GM18868 (cell line): Measurements from ENCODE around the gene SFT2D3.
A peak's percentile ranks its signal among the peaks of the same experiment; 100 is the strongest.

Source experiments
- ATAC-seq: cut with Tn5 transposase; IDR thresholded peaks from one replicate; pipeline ENCODE4 v1.9.1; 2021; ENCODE audit warnings: mild to moderate bottlenecking, moderate library complexity; ENCODE audit not compliant: unreplicated experiment

The SFT2D3 gene

DNA sequence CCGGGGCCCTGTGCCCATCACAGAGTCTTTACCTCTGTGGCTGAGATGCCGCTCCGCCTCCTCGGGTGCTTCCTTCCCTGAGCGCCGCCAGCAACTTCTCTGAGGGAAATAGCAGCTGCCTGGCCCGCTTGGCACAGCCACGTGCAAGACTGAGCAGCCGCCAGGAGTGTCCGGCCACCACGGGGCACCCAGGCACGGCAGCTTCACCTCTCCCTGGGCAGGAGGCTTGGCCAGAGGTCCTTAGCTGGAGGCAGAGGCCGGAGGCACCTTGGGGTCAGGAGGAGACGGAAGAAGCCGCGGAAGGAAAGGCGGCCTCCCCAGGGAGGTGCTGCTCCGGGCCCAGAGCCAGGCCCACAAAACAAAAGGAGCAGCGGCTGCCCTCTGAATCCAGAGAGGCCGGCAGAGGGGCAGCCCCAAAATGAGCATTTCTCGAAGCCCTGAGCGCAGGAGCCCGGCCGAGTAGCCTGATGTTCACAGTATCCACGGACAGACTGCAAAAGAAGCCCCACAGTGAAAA is 20.0 kb upstream of the SFT2D3 start:
- no peak for ATAC-seq

- no peak for ATAC-seq
Observed at GRCh38 chr2:127681976-127682857, 19.1 kb upstream of the SFT2D3 start.

DNA sequence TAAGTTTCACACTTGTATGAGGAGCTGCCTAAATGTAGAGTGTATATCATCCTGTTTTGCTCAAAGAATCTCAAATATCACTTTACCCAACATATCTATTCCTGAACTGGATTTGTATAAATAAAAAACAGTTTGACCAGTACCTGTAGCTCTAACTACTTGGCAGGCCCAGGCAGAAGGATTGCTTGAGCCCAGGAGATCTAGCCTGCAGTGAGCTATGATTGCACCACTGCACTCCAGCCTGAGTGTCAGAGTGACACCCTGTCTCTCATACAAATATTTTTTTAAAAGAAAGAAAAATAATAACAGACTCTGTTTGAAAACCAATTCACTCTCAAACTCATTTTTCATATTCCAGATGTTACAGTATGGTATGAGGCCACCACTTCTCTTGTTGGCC is 18.2 kb upstream of the SFT2D3 start:
- no peak for ATAC-seq

- no peak for ATAC-seq
Observed at GRCh38 chr2:127683757-127684156, 17.5 kb upstream of the SFT2D3 start.

GRCh38 chr2:127685410-127686080 is 15.8 kb upstream of the SFT2D3 start:
- no peak for ATAC-seq

DNA sequence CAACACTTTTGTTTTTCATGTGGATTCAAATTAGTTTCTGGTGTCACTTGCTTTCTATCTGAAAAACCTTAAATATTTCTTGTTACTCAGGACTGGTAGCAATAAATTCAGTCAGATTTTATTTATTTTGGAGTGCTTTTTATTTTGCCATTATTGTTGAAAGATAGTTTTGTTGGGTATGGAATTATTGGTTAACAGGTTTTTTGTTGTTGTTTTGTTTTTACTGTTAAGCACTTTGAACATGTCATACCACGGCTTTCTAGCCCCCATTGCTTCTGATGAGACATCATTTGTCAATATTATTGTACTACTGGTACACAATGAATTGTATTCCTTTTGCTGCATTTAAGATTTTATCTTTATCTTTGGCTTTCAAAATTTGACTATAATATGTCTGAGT is 12.9 kb upstream of the SFT2D3 start:
- no peak for ATAC-seq

GRCh38 chr2:127690696-127691095 is 10.6 kb upstream of the SFT2D3 start:
- no peak for ATAC-seq

DNA sequence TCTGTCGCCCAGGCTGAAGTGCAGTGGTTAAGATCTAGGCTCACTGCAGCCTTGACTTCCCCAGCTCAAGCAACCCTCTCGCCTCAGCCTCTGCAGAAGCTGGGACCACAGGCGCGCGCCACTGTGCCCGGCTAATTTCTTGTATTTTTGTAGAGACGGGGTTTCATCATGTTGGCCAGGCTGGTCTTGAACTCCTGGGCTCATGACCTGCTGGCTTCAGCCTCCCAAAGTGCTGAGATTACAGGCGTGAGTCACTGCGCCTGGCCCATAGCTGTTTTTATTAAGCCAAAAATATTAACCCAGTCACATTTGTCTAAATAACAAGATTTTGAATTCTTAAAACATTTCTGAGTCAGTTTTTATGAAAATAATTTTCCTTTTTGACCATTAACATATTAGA is 6.3 kb upstream of the SFT2D3 start:
- no peak for ATAC-seq

GRCh38 chr2:127695491-127696472 is 5.5 kb upstream of the SFT2D3 start:
- no peak for ATAC-seq

- ATAC-seq, result no peak
Observed at GRCh38 chr2:127697482-127698180, 3.7 kb upstream of the SFT2D3 start.

- ATAC-seq, result no peak
Observed at GRCh38 chr2:127698553-127699355, 2.5 kb upstream of the SFT2D3 start.

GRCh38 chr2:127700527-127701192 is 637 bp upstream of the SFT2D3 start:
- peak; percentile 52 for ATAC-seq

DNA sequence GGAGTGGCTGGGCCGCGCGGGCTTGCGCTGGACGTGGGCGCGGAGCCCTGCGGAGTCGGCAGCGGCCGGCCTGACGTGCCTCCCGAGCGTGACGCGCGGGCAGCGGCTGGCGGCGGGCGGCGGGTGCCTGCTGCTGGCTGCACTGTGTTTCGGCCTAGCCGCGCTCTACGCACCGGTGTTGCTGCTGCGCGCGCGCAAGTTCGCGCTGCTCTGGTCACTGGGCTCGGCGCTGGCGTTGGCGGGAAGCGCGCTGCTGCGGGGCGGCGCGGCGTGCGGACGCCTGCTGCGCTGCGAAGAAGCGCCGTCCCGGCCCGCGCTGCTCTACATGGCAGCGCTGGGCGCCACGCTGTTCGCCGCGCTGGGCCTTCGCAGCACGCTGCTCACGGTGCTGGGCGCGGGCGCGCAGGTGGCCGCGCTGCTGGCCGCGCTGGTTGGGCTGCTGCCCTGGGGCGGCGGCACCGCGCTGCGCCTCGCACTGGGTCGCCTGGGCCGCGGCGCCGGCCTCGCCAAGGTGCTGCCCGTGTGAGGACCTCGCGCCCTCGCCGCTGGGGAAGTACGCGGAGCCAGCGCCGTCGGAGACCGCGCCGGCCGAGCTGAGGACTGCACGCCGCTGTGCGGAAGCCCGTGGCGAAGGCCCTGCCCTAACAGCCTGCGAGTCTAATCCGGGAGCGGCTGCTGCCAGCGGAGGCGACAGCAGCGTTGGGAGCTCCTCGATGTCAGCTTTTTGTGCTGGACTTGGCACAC is 526 bp downstream of the SFT2D3 start:
- ATAC-seq, result peak; percentile 56

DNA sequence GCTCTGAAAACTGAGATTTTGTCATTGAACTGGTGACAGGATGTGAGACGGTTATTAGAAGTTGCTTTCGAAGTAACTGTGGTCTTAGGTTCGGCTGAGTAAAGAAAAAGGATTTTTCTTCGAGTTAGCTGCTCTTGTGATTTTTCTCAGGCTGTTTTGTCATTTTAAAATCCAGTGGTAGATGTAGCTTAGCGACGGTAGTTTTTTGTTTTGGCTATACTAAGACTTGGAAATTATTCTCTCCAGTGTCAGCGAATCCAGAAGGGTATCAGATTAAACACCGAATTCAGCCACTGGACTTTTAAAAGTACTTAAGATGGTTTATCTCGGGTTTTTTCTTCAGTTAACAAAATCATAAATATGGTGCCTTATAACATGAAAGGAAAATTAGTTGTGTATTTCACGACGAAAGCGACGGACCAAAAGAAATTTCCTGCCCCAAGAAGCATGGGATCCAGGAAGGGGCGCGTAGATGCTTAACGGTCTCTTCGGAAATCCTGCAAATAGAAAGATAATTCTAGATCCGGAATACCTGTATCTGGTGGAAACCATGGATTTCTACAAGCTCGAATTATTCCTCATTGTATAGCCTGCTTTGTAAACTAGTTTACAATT is 1.2 kb downstream of the SFT2D3 start:
- ATAC-seq, result no peak

DNA sequence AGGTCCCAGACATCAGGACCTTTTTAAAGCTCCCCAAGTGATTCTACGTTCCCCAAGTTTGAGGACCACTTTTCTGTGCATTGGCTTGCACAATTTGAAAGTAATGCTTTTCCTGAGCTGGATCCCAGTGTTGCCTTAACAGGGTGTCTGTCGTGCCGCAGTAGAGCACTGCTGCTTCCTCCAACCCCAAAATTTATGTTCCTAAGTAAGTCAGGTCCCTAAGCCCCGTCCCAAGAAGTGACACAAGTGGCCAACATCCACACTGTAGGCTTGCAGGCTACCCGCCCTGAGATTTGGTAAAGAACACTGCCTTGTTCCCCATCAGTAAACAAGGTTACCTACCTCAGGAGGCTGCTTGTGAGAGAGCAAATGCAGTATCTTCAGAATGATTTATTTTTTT is 2.0 kb downstream of the SFT2D3 start:
- ATAC-seq, result no peak

GRCh38 chr2:127704641-127705390 is 3.5 kb downstream of the SFT2D3 start:
- no peak for ATAC-seq
